Mesendoderm (in vitro differentiated cells): ENCODE data around the gene VPS16.

ENCODE experiments used
- DNase-seq: peaks from one replicate; pipeline ENCODE4 v3.0.0; 2013
- H2AK5ac ChIP-seq: 2 replicates; pipeline ENCODE4 v1.6.1; 2013; ENCODE audit warnings: low read length, inconsistent platforms
- H2BK120ac ChIP-seq: 2 replicates; pipeline ENCODE4 v1.6.1; 2013; ENCODE audit warnings: low read depth, mild to moderate bottlenecking, low read length, moderate library complexity, mixed read lengths
- H2BK15ac ChIP-seq: replicated peaks from 2 replicates; pipeline ENCODE4 v1.6.1; 2013; ENCODE audit warnings: low read depth, mild to moderate bottlenecking, moderate library complexity
- H2BK5ac ChIP-seq: 2 replicates; pipeline ENCODE4 v1.6.1; 2013; ENCODE audit warnings: low read length, inconsistent platforms
- H3K18ac ChIP-seq: 2 replicates; pipeline ENCODE4 v1.6.1; 2013; ENCODE audit warnings: mild to moderate bottlenecking, low read length, mixed read lengths
- H3K23ac ChIP-seq: one replicate; pipeline ENCODE4 v1.6.1; 2013; ENCODE audit warnings: low read length
- H3K27ac ChIP-seq: 2 replicates; pipeline ENCODE4 v1.5.1; 2013; ENCODE audit warnings: low read depth, mild to moderate bottlenecking, inconsistent platforms, low read length, moderate library complexity
- H3K27me3 ChIP-seq: 2 replicates; pipeline ENCODE4 v1.6.1; 2013; ENCODE audit warnings: low read length, control low read depth, mild to moderate bottlenecking, inconsistent platforms; ENCODE audit not compliant: insufficient read depth, poor library complexity
- H3K36me3 ChIP-seq: 2 replicates; pipeline ENCODE4 v1.6.1; 2013; ENCODE audit warnings: low read length, inconsistent platforms; ENCODE audit not compliant: control insufficient read depth, insufficient read depth
- H3K4ac ChIP-seq: one replicate; pipeline ENCODE4 v1.6.1; 2013; ENCODE audit warnings: low read depth, mild to moderate bottlenecking, low read length, moderate library complexity
- H3K4me1 ChIP-seq: 2 replicates; pipeline ENCODE4 v1.6.1; 2013; ENCODE audit warnings: low read depth, low read length, inconsistent platforms; ENCODE audit not compliant: control insufficient read depth
- H3K4me2 ChIP-seq: 2 replicates; pipeline ENCODE4 v1.6.1; 2013; ENCODE audit warnings: low read length
- H3K4me3 ChIP-seq: 2 replicates; pipeline ENCODE4 v1.5.1; 2013; ENCODE audit warnings: mild to moderate bottlenecking, low read length
- H3K56ac ChIP-seq: one replicate; pipeline ENCODE4 v1.6.1; 2013; ENCODE audit warnings: low read length
- H3K79me1 ChIP-seq: 2 replicates; pipeline ENCODE4 v1.6.1; 2013; ENCODE audit warnings: low read length, inconsistent platforms
- H3K79me2 ChIP-seq: 2 replicates; pipeline ENCODE4 v1.6.1; 2013; ENCODE audit warnings: mild to moderate bottlenecking, low read length; ENCODE audit not compliant: control insufficient read depth, insufficient read depth
- H3K9ac ChIP-seq: 2 replicates; pipeline ENCODE4 v1.6.1; 2013; ENCODE audit warnings: low read length, inconsistent platforms
- H4K5ac ChIP-seq: one replicate; pipeline ENCODE4 v1.6.1; 2013; ENCODE audit warnings: low read length
- H4K8ac ChIP-seq: one replicate; pipeline ENCODE4 v1.6.1; 2013; ENCODE audit warnings: low read depth, mild to moderate bottlenecking, control low read depth, low read length, moderate library complexity
- WGBS: extraction: QIAGEN DNeasy Blood & Tissue Kit; methylation state at CpG from one replicate; pipeline ENCODE4 v1.1.7; 2013; ENCODE audit warnings: low lambda C conversion rate, missing lambda C conversion rate; ENCODE audit not compliant: insufficient coverage; ENCODE audit errors: extremely low coverage; 5-methylcytosine and 5-hydroxymethylcytosine counted together

VPS16 gene

GRCh38 chr20:2878515-2878914, 38.0 kb downstream of the VPS16 start:
- no peak overlapping the region for H2BK120ac ChIP-seq
- H3K18ac ChIP-seq = no peak overlapping the region
- no peak overlapping the region for H2BK15ac ChIP-seq
- H3K56ac ChIP-seq = no peak overlapping the region
- no peak overlapping the region for H2BK5ac ChIP-seq
- H3K79me1 ChIP-seq = peaks cover 14% of the 10 kb centered on the region
- H3K4me3 ChIP-seq = no peak overlapping the region
- no peak overlapping the region for H3K23ac ChIP-seq
- H3K4me2 ChIP-seq = no peak overlapping the region
- no peak overlapping the region for H4K5ac ChIP-seq
- no peak overlapping the region for H3K9ac ChIP-seq
- WGBS = no CpG with 5 or more reads among the region's 1 CpG
- no peak for DNase-seq
- H3K27me3 ChIP-seq = no peaks in the 10 kb centered on the region
- H3K79me2 ChIP-seq = peaks cover 29% of the 10 kb centered on the region
- H3K36me3 ChIP-seq = no peaks in the 10 kb centered on the region
- H4K8ac ChIP-seq = no peak overlapping the region
- H3K4me1 ChIP-seq = peaks cover 2% of the 10 kb centered on the region
- H3K4ac ChIP-seq = no peak overlapping the region
- H2AK5ac ChIP-seq = no peak overlapping the region
- no peak overlapping the region for H3K27ac ChIP-seq

GRCh38 chr20:2879146-2879545, 38.6 kb downstream of the VPS16 start:
- H3K79me2 ChIP-seq = peaks cover 29% of the 10 kb centered on the region
- no peak overlapping the region for H3K9ac ChIP-seq
- no peak overlapping the region for H2BK5ac ChIP-seq
- no peaks in the 10 kb centered on the region for H3K36me3 ChIP-seq
- no peak overlapping the region for H2BK120ac ChIP-seq
- H3K27ac ChIP-seq = no peak overlapping the region
- no peak overlapping the region for H3K18ac ChIP-seq
- WGBS = no CpG with 5 or more reads among the region's 3 CpGs
- H3K23ac ChIP-seq = no peak overlapping the region
- peaks cover 14% of the 10 kb centered on the region for H3K79me1 ChIP-seq
- no peak overlapping the region for H2AK5ac ChIP-seq
- no peak overlapping the region for H3K4me3 ChIP-seq
- no peak overlapping the region for H4K8ac ChIP-seq
- H4K5ac ChIP-seq = no peak overlapping the region
- H3K4me2 ChIP-seq = no peak overlapping the region
- no peaks in the 10 kb centered on the region for H3K27me3 ChIP-seq
- no peak overlapping the region for H2BK15ac ChIP-seq
- no peak for DNase-seq
- H3K4ac ChIP-seq = no peak overlapping the region
- no peak overlapping the region for H3K56ac ChIP-seq
- peaks cover 2% of the 10 kb centered on the region for H3K4me1 ChIP-seq

GRCh38 chr20:2880650-2881049, 40.1 kb downstream of the VPS16 start:
- no peak overlapping the region for H2BK120ac ChIP-seq
- H3K27ac ChIP-seq = no peak overlapping the region
- WGBS = no CpG with 5 or more reads among the region's 7 CpGs
- H3K4me3 ChIP-seq = no peak overlapping the region
- H2BK15ac ChIP-seq = no peak overlapping the region
- no peak overlapping the region for H4K8ac ChIP-seq
- H3K4me2 ChIP-seq = no peak overlapping the region
- no peak overlapping the region for H3K18ac ChIP-seq
- peaks cover 19% of the 10 kb centered on the region for H3K79me2 ChIP-seq
- no peak overlapping the region for H3K9ac ChIP-seq
- H3K23ac ChIP-seq = no peak overlapping the region
- no peaks in the 10 kb centered on the region for H3K36me3 ChIP-seq
- no peak overlapping the region for H2BK5ac ChIP-seq
- H3K4me1 ChIP-seq = no peaks in the 10 kb centered on the region
- peaks cover 9% of the 10 kb centered on the region for H3K79me1 ChIP-seq
- no peak overlapping the region for H3K4ac ChIP-seq
- no peaks in the 10 kb centered on the region for H3K27me3 ChIP-seq
- no peak overlapping the region for H4K5ac ChIP-seq
- no peak overlapping the region for H3K56ac ChIP-seq
- DNase-seq = no peak
- no peak overlapping the region for H2AK5ac ChIP-seq

- Histone ChIP-seq H3K4me1 (no peaks in the 10 kb centered on the region), H3K4ac (no peak overlapping the region), H3K56ac (no peak overlapping the region), H3K36me3 (no peaks in the 10 kb centered on the region), H3K4me2 (no peak overlapping the region), H4K8ac (no peak overlapping the region), H2BK5ac (no peak overlapping the region), H3K18ac (no peak overlapping the region), H3K79me2 (peaks cover 16% of the 10 kb centered on the region), H3K4me3 (no peak overlapping the region), H3K79me1 (peaks cover 10% of the 10 kb centered on the region), H3K23ac (no peak overlapping the region), H2BK15ac (no peak overlapping the region), H3K27me3 (no peaks in the 10 kb centered on the region), H2BK120ac (no peak overlapping the region), H2AK5ac (no peak overlapping the region), H3K27ac (no peak overlapping the region), H3K9ac (no peak overlapping the region), H4K5ac (no peak overlapping the region)
- DNase-seq = no peak
- no CpG with 5 or more reads among the region's 3 CpGs for WGBS
These were observed 43.4 kb downstream of the VPS16 start for GRCh38 chr20:2883726-2884637.

GRCh38 chr20:2887715-2888114, 47.2 kb downstream of the VPS16 start:
- no peak overlapping the region for H3K23ac ChIP-seq
- H3K79me2 ChIP-seq = peaks cover 16% of the 10 kb centered on the region
- no peak overlapping the region for H2BK5ac ChIP-seq
- H3K79me1 ChIP-seq = peaks cover 8% of the 10 kb centered on the region
- H3K4me2 ChIP-seq = no peak overlapping the region
- no peak overlapping the region for H3K18ac ChIP-seq
- H3K56ac ChIP-seq = no peak overlapping the region
- H4K8ac ChIP-seq = no peak overlapping the region
- no peak overlapping the region for H2AK5ac ChIP-seq
- no peak overlapping the region for H4K5ac ChIP-seq
- H2BK120ac ChIP-seq = no peak overlapping the region
- no peaks in the 10 kb centered on the region for H3K27me3 ChIP-seq
- H3K4me3 ChIP-seq = no peak overlapping the region
- no peak overlapping the region for H2BK15ac ChIP-seq
- H3K27ac ChIP-seq = no peak overlapping the region
- WGBS = no CpG with 5 or more reads among the region's 3 CpGs
- H3K36me3 ChIP-seq = no peaks in the 10 kb centered on the region
- no peak overlapping the region for H3K4ac ChIP-seq
- H3K9ac ChIP-seq = no peak overlapping the region
- no peak for DNase-seq
- no peaks in the 10 kb centered on the region for H3K4me1 ChIP-seq
